CD8-positive, alpha-beta memory T cell (primary cell): ENCODE measurements around the gene EPC2. TPM values are rescaled to one million over a fixed set of nuclear protein-coding genes. Genes with fewer than 3 reads are reported as not detected.
A peak's percentile ranks its signal among the peaks of the same experiment; 100 is the strongest.

Experiments
- CTCF ChIA-PET: fragments of 350-600 bp; sonication (Branson Sonifier 250); formaldehyde crosslinking; loops from one replicate; lab custom pipeline; 2021; ENCODE audit warnings: antibody characterized with exemption; lab: Charles Lee
- POLR2A ChIA-PET: fragments of 350-600 bp; sonication (Branson Sonifier 250); formaldehyde crosslinking; loops from one replicate; lab custom pipeline; 2021; ENCODE audit warnings: antibody characterized with exemption; lab: Charles Lee
- DNase-seq, 5 donors: peaks; one replicate each; pipeline versions ENCODE4 v3.0.0 to v3.0.0-alpha.2; 2020 to 2022; ENCODE audit warnings: mixed read lengths in 1 of 5
- H3K27ac ChIP-seq: one replicate; pipeline ENCODE4 v1.7.0; 2013; ENCODE audit warnings: low read depth, mild to moderate bottlenecking, low read length, moderate library complexity
- H3K27me3 ChIP-seq: 2 replicates; pipeline ENCODE4 v1.7.0; 2013; ENCODE audit warnings: low read length, mild to moderate bottlenecking; ENCODE audit not compliant: insufficient read depth, poor library complexity, severe bottlenecking
- H3K36me3 ChIP-seq: 2 replicates; pipeline ENCODE4 v1.7.0; 2013; ENCODE audit warnings: mild to moderate bottlenecking, low read length, moderate library complexity; ENCODE audit not compliant: insufficient read depth
- H3K4me1 ChIP-seq: 2 replicates; pipeline ENCODE4 v1.7.0; 2013; ENCODE audit warnings: mild to moderate bottlenecking, low read length, moderate library complexity; ENCODE audit not compliant: insufficient read depth
- H3K4me3 ChIP-seq: 2 replicates; pipeline ENCODE4 v1.7.0; 2013; ENCODE audit warnings: mild to moderate bottlenecking, low read length
- H3K9me3 ChIP-seq: 2 replicates; pipeline ENCODE4 v1.7.0; 2013; ENCODE audit warnings: mild to moderate bottlenecking, low read length
- H3K27ac Mint-ChIP-seq, 8 donors: one replicate each; pipeline ENCODE4 v1.8.0; 2020 to 2021; ENCODE audit warnings: mixed read lengths in 8 of 8, mild to moderate bottlenecking in 6 of 8, inconsistent platforms in 3 of 8, moderate library complexity in 3 of 8
- H3K27me3 Mint-ChIP-seq, 2 donors: one replicate each; pipeline ENCODE4 v1.8.0; 2020 to 2021; ENCODE audit warnings: mixed read lengths in 2 of 2, mild to moderate bottlenecking in 1 of 2, moderate library complexity in 1 of 2
- H3K36me3 Mint-ChIP-seq, 3 donors: one replicate each; pipeline ENCODE4 v1.8.0; 2020 to 2021; ENCODE audit warnings: mixed read lengths in 3 of 3, inconsistent platforms in 1 of 3, mild to moderate bottlenecking in 1 of 3
- H3K4me1 Mint-ChIP-seq, 3 donors: one replicate each; pipeline ENCODE4 v1.8.0; 2020 to 2021; ENCODE audit warnings: mixed read lengths in 3 of 3, inconsistent platforms in 1 of 3, mild to moderate bottlenecking in 1 of 3
- H3K4me3 Mint-ChIP-seq, 7 donors: one replicate each; pipeline ENCODE4 v1.8.0; 2020 to 2021; ENCODE audit warnings: mixed read lengths in 7 of 7, mild to moderate bottlenecking in 6 of 7, moderate library complexity in 4 of 7, inconsistent platforms in 2 of 7
- H3K9me3 Mint-ChIP-seq, 5 donors: one replicate each; pipeline ENCODE4 v1.8.0; 2020 to 2022; ENCODE audit warnings: mixed read lengths in 5 of 5, mild to moderate bottlenecking in 3 of 5, moderate library complexity in 2 of 5, inconsistent platforms in 1 of 5
- polyA plus RNA-seq: library from polyadenylated mRNA; unstranded; fragments of 300-500 nt; fragmentation: Illumina TruSeq; gene quantifications from one replicate; pipeline ENCODE4 v1.2.3, GENCODE V29; 2021
- total RNA-seq, 2 experiments: library from RNA; stranded (reverse); gene quantifications; one replicate each; pipeline ENCODE4 v1.2.3, GENCODE V29; 2021

The EPC2 gene
- total and polyA plus RNA-seq, 3 experiments from 2014 or later: 2.2 to 29.7 (median 29.6) TPM

- no peak overlapping the region for H3K27ac ChIP-seq
- no peaks in the 10 kb centered on the region for H3K36me3 Mint-ChIP-seq
- no peaks in the 10 kb centered on the region for H3K36me3 ChIP-seq
- peaks cover 17 to 19% of the 10 kb centered on the region in 2 donors for H3K27me3 Mint-ChIP-seq
- no peak for DNase-seq
- no peaks in the 10 kb centered on the region for H3K4me1 ChIP-seq
- no peak overlapping the region for H3K4me3 ChIP-seq
- peak overlapping the region in 4 of 8 donors; percentile 48 to 66 (median 50) for H3K27ac Mint-ChIP-seq
- CTCF ChIA-PET: interaction anchor here (1.3 to 1.5 kb wide), 2 partner anchors 12 to 177 kb away, joined by 3 to 4 read pairs; no protein-coding TSS in a partner anchor
- peak overlapping the region in 6 of 7 donors; percentile 61 to 81 (median 76) for H3K4me3 Mint-ChIP-seq
- no peaks in the 10 kb centered on the region for H3K9me3 Mint-ChIP-seq
- H3K4me1 Mint-ChIP-seq: peaks cover 22 to 31% (median 29%) of the 10 kb centered on the region in 3 donors
- no peaks in the 10 kb centered on the region for H3K9me3 ChIP-seq
- H3K27me3 ChIP-seq: no peaks in the 10 kb centered on the region
- POLR2A ChIA-PET: no interaction called here
Measured at GRCh38 chr2:148817210-148817708, 172.7 kb downstream of the EPC2 start.

GRCh38 chr2:148819019-148819585 is 174.6 kb downstream of the EPC2 start:
- Mint-ChIP-seq H3K9me3 (peaks cover 0 to 1% (median 0%) of the 10 kb centered on the region in 5 donors), H3K36me3 (no peaks in the 10 kb centered on the region), H3K4me1 (peaks cover 14 to 21% (median 21%) of the 10 kb centered on the region in 3 donors), H3K27ac (no peak overlapping the region), H3K4me3 (no peak overlapping the region), H3K27me3 (peaks cover 13 to 23% of the 10 kb centered on the region in 2 donors)
- DNase-seq: no peak
- Histone ChIP-seq H3K36me3 (no peaks in the 10 kb centered on the region), H3K27ac (no peak overlapping the region), H3K9me3 (no peaks in the 10 kb centered on the region), H3K27me3 (no peaks in the 10 kb centered on the region), H3K4me3 (no peak overlapping the region), H3K4me1 (no peaks in the 10 kb centered on the region)
- POLR2A ChIA-PET: no interaction called here
- CTCF ChIA-PET: no interaction called here

- POLR2A ChIA-PET: no interaction called here
- no peak overlapping the region for H3K27ac Mint-ChIP-seq
- peaks cover 7 to 13% of the 10 kb centered on the region in 2 donors for H3K27me3 Mint-ChIP-seq
Measured at GRCh38 chr2:148824190-148824589, 179.6 kb downstream of the EPC2 start.

GRCh38 chr2:148826791-148827190 is 182.2 kb downstream of the EPC2 start:
- ChIA-PET CTCF (interaction anchor here (1.1 kb wide), 1 partner anchor 12 kb away, joined by 3 read pairs; no protein-coding TSS in a partner anchor), POLR2A (no interaction called here)
- Histone ChIP-seq H3K9me3 (no peaks in the 10 kb centered on the region), H3K4me3 (no peak overlapping the region), H3K27ac (no peak overlapping the region), H3K4me1 (no peaks in the 10 kb centered on the region), H3K36me3 (no peaks in the 10 kb centered on the region), H3K27me3 (no peaks in the 10 kb centered on the region)
- no peak for DNase-seq
- Mint-ChIP-seq H3K4me3 (no peak overlapping the region), H3K9me3 (peaks cover 4 to 8% (median 5%) of the 10 kb centered on the region in 5 donors), H3K27me3 (peaks cover 7 to 22% of the 10 kb centered on the region in 2 donors), H3K36me3 (peaks cover 0 to 15% (median 0%) of the 10 kb centered on the region in 3 donors), H3K27ac (no peak overlapping the region), H3K4me1 (no peaks in the 10 kb centered on the region)

More at GRCh38 chr2:148824190-148824589, 179.6 kb downstream of the EPC2 start:
- Mint-ChIP-seq H3K9me3 (peaks cover 4 to 8% (median 5%) of the 10 kb centered on the region in 5 donors), H3K4me3 (no peak overlapping the region), H3K4me1 (no peaks in the 10 kb centered on the region), H3K36me3 (peaks cover 0 to 15% (median 0%) of the 10 kb centered on the region in 3 donors)
- Histone ChIP-seq H3K36me3 (no peaks in the 10 kb centered on the region), H3K27me3 (no peaks in the 10 kb centered on the region), H3K9me3 (no peaks in the 10 kb centered on the region), H3K27ac (no peak overlapping the region), H3K4me1 (no peaks in the 10 kb centered on the region), H3K4me3 (no peak overlapping the region)
- CTCF ChIA-PET: interaction anchor here (1.4 kb wide), 1 partner anchor 10 kb away, joined by 4 read pairs; no protein-coding TSS in a partner anchor
- DNase-seq: no peak

- Histone ChIP-seq H3K9me3 (no peaks in the 10 kb centered on the region), H3K36me3 (no peaks in the 10 kb centered on the region), H3K4me1 (no peaks in the 10 kb centered on the region), H3K27me3 (no peaks in the 10 kb centered on the region), H3K27ac (no peak overlapping the region), H3K4me3 (no peak overlapping the region)
- Mint-ChIP-seq H3K36me3 (peaks cover 0 to 15% (median 0%) of the 10 kb centered on the region in 3 donors), H3K4me1 (no peaks in the 10 kb centered on the region), H3K9me3 (peaks cover 4 to 8% (median 5%) of the 10 kb centered on the region in 5 donors), H3K27me3 (peaks cover 3 to 16% of the 10 kb centered on the region in 2 donors), H3K27ac (no peak overlapping the region), H3K4me3 (no peak overlapping the region)
- ChIA-PET CTCF (interaction anchor here (1.0 kb wide), 1 partner anchor 12 kb away, joined by 4 read pairs; no protein-coding TSS in a partner anchor), POLR2A (no interaction called here)
- DNase-seq: no peak
Measured at GRCh38 chr2:148828941-148829340, 184.4 kb downstream of the EPC2 start.

GRCh38 chr2:148829618-148830017 is 185.1 kb downstream of the EPC2 start:
- no peaks in the 10 kb centered on the region for H3K4me1 ChIP-seq
- ChIA-PET CTCF (interaction anchor here (1.0 kb wide), 1 partner anchor 13 kb away, joined by 4 read pairs; no protein-coding TSS in a partner anchor), POLR2A (no interaction called here)
- no peak overlapping the region for H3K27ac ChIP-seq
- H3K36me3 ChIP-seq: no peaks in the 10 kb centered on the region
- Mint-ChIP-seq H3K27ac (peak overlapping the region in 1 of 8 donors; percentile 10), H3K27me3 (peaks cover 2 to 14% of the 10 kb centered on the region in 2 donors), H3K9me3 (peaks cover 4 to 8% (median 5%) of the 10 kb centered on the region in 5 donors), H3K4me3 (no peak overlapping the region), H3K4me1 (no peaks in the 10 kb centered on the region), H3K36me3 (peaks cover 0 to 15% (median 0%) of the 10 kb centered on the region in 3 donors)
- H3K4me3 ChIP-seq: no peak overlapping the region
- no peak for DNase-seq
- no peaks in the 10 kb centered on the region for H3K27me3 ChIP-seq
- no peaks in the 10 kb centered on the region for H3K9me3 ChIP-seq

GRCh38 chr2:148832637-148833036 is 188.1 kb downstream of the EPC2 start:
- H3K36me3 Mint-ChIP-seq: peaks cover 0 to under 1% (median 0%) of the 10 kb centered on the region in 3 donors
- no peak overlapping the region for H3K27ac ChIP-seq
- no peaks in the 10 kb centered on the region for H3K9me3 ChIP-seq
- no peak overlapping the region for H3K4me3 ChIP-seq
- H3K9me3 Mint-ChIP-seq: peaks cover 0 to 1% (median 0%) of the 10 kb centered on the region in 5 donors
- CTCF ChIA-PET: no interaction called here
- H3K4me1 Mint-ChIP-seq: no peaks in the 10 kb centered on the region
- no peak overlapping the region for H3K27ac Mint-ChIP-seq
- no peak for DNase-seq
- no peaks in the 10 kb centered on the region for H3K36me3 ChIP-seq
- peaks cover 11 to 25% of the 10 kb centered on the region in 2 donors for H3K27me3 Mint-ChIP-seq
- no peak overlapping the region for H3K4me3 Mint-ChIP-seq
- POLR2A ChIA-PET: no interaction called here
- no peaks in the 10 kb centered on the region for H3K4me1 ChIP-seq
- H3K27me3 ChIP-seq: no peaks in the 10 kb centered on the region
